Endothelial cell of umbilical vein (primary cell): ENCODE results near the gene CH25H. TPM values are rescaled to one million over a fixed set of nuclear protein-coding genes. Genes with fewer than 3 reads are reported as not detected.
A peak's percentile ranks its signal among the peaks of the same experiment; 100 is the strongest.

Experiments used
- BruUV-seq: library from RNA; stranded (reverse); fragments of 400-500 nt; replicated peaks from 2 replicates; lab custom pipeline; 2021; lab: Mats Ljungman, UMichigan
- CTCF ChIA-PET: fragments of 300-600, 350-600 bp; sonication (Branson Sonifier 250); formaldehyde crosslinking; loops from one replicate; lab custom pipeline; 2021; ENCODE audit warnings: antibody characterized with exemption, inconsistent platforms; lab: Charles Lee
- POLR2A ChIA-PET: fragments of 300-600, 350-600 bp; sonication (Branson Sonifier 250); formaldehyde crosslinking; loops from one replicate; lab custom pipeline; 2021; ENCODE audit warnings: antibody characterized with exemption, inconsistent platforms; lab: Charles Lee
- DNase-seq: peaks from one replicate; pipeline ENCODE4 v3.0.0-alpha.2; 2011; ENCODE audit warnings: low read depth, low spot score
- FAIRE-seq: peaks from 2 replicates; lab custom pipeline; 2011; peaks lifted over from hg19 to GRCh38; lab: Jason Lieb, UNC
- H2AFZ ChIP-seq: 2 replicates; pipeline ENCODE4 v1.6.0; 2012; ENCODE audit warnings: low read depth, low read length, control low read depth, inconsistent platforms
- H3K27ac ChIP-seq: 2 replicates; pipeline ENCODE4 v1.5.1; 2011; ENCODE audit warnings: low read depth, mild to moderate bottlenecking, control low read depth, low read length, moderate library complexity; ENCODE audit not compliant: insufficient read depth
- H3K27me3 ChIP-seq, 2 experiments: 2 replicates each; pipeline versions ENCODE4 v1.6.0 to v1.6.1; 2011; ENCODE audit warnings: low read length in 2 of 2, mixed read lengths in 1 of 2; ENCODE audit not compliant: control insufficient read depth in 2 of 2, insufficient read depth in 2 of 2
- H3K36me3 ChIP-seq, 2 experiments: 2 replicates in 1 of 2; 3 replicates in 1 of 2; pipeline ENCODE4 v1.5.1; 2011; ENCODE audit warnings: low read length in 2 of 2, mild to moderate bottlenecking in 1 of 2, moderate library complexity in 1 of 2; ENCODE audit not compliant: control insufficient read depth in 2 of 2, insufficient read depth in 2 of 2; ENCODE audit errors: extremely low read depth in 1 of 2
- H3K4me1 ChIP-seq: 3 replicates; pipeline ENCODE4 v1.5.1; 2011; ENCODE audit warnings: mild to moderate bottlenecking, low read length; ENCODE audit not compliant: control insufficient read depth, insufficient read depth; ENCODE audit errors: extremely low read depth
- H3K4me2 ChIP-seq: 2 replicates; pipeline ENCODE4 v1.6.1; 2011; ENCODE audit warnings: low read length, control low read depth, mixed read lengths; ENCODE audit not compliant: insufficient read depth
- H3K4me3 ChIP-seq, 3 experiments: fragments of 200-600 bp in 1 of 3; sonication (generic), shearing (Covaris generic) in 1 of 3; replicated peaks in 1 of 3; 2 replicates each; pipeline ENCODE4 v1.5.1; 2011 to 2016; ENCODE audit warnings: control low read depth in 3 of 3, low read length in 3 of 3, mild to moderate bottlenecking in 2 of 3, inconsistent platforms in 1 of 3, low read depth in 1 of 3, moderate library complexity in 1 of 3; ENCODE audit not compliant: insufficient read depth in 1 of 3
- H3K79me2 ChIP-seq: 2 replicates; pipeline ENCODE4 v1.6.0; 2012; ENCODE audit warnings: low read length, inconsistent platforms; ENCODE audit not compliant: control insufficient read depth, insufficient read depth
- H3K9ac ChIP-seq: replicated peaks from 2 replicates; pipeline ENCODE3; 2011; ENCODE audit warnings: low read length, control low read depth; ENCODE audit not compliant: insufficient read depth; ENCODE audit errors: extremely low read depth
- H3K9me1 ChIP-seq: replicated peaks from 3 replicates; pipeline ENCODE4 v1.6.0; 2011; ENCODE audit warnings: mild to moderate bottlenecking, low read length; ENCODE audit not compliant: control insufficient read depth, insufficient read depth; ENCODE audit errors: extremely low read depth
- H3K9me3 ChIP-seq: replicated peaks from 2 replicates; pipeline ENCODE4 v1.5.1; 2012; ENCODE audit warnings: low read length, inconsistent platforms; ENCODE audit not compliant: control insufficient read depth, insufficient read depth
- H4K20me1 ChIP-seq: replicated peaks from 2 replicates; pipeline ENCODE3; 2011; ENCODE audit warnings: mild to moderate bottlenecking, low read length; ENCODE audit not compliant: control insufficient read depth, insufficient read depth; ENCODE audit errors: extremely low read depth
- EZH2 ChIP-seq: IDR thresholded peaks from 2 replicates; pipeline ENCODE4 v1.6.1; 2012; ENCODE audit warnings: borderline replicate concordance, low read depth, mild to moderate bottlenecking, moderate library complexity, low read length, inconsistent platforms; ENCODE audit not compliant: severe bottlenecking
- FOS ChIP-seq: IDR thresholded peaks from 2 replicates; pipeline ENCODE4 v1.6.1; 2011; ENCODE audit warnings: mild to moderate bottlenecking, low read length, moderate library complexity, borderline replicate concordance; ENCODE audit not compliant: insufficient read depth
- GATA2 ChIP-seq: IDR thresholded peaks from 2 replicates; pipeline ENCODE4 v1.7.0; 2011; ENCODE audit warnings: low read depth, mild to moderate bottlenecking, moderate library complexity, mixed read lengths, low read length; ENCODE audit not compliant: insufficient read length, insufficient read depth
- JUN ChIP-seq: IDR thresholded peaks from 2 replicates; pipeline ENCODE4 v1.6.1; 2011; ENCODE audit warnings: borderline replicate concordance, low read depth; ENCODE audit not compliant: insufficient read length, insufficient read depth
- MYC ChIP-seq: IDR thresholded peaks from one replicate; pipeline ENCODE4 v1.6.1; 2011; ENCODE audit warnings: mild to moderate bottlenecking, low read depth, low read length
- POLR2A ChIP-seq: IDR thresholded peaks from 2 replicates; pipeline ENCODE4 v1.6.1; 2012; ENCODE audit warnings: low read depth, mild to moderate bottlenecking, control low read depth, low read length
- POLR2AphosphoS5 ChIP-seq: IDR thresholded peaks from 2 replicates; pipeline ENCODE4 v1.6.1; 2012; ENCODE audit warnings: low read depth, mild to moderate bottlenecking, control low read depth, low read length, moderate library complexity; ENCODE audit not compliant: insufficient read depth
- dilution Hi-C: fragments of 300-500 bp; cut with MboI; formaldehyde crosslinking; loops from one replicate; pipeline ENCODE4 v1.15.0; 2019; ENCODE audit warnings: low sequenced_read_pairs; ENCODE audit not compliant: extremely low pct_ligation_motif_present
- intact Hi-C: fragments of 100-400 bp; cut with micrococcal nuclease; formaldehyde crosslinking; loops from one replicate; pipeline ENCODE4 v1.10.0; 2022
- polyA plus RNA-seq, 4 experiments: library from polyadenylated mRNA; depleted of rRNA in 3 of 4; stranded (reverse) in 3 of 4; unstranded in 1 of 4; fragments of >200 nt; gene quantifications; 2 replicates each; pipeline versions ENCODE4 v1.2.1 to v1.2.3, GENCODE V29; 2011 to 2012; ENCODE audit warnings: missing spikeins in 1 of 4
- total RNA-seq: library from RNA; stranded (reverse); gene quantifications from 2 replicates; pipeline ENCODE4 v1.2.3, GENCODE V29; 2021
- TF ChIP-seq, protein P1 (sequence below): IDR thresholded peaks from 2 replicates; pipeline ENCODE4 v1.6.1; 2011; ENCODE audit not compliant: insufficient read depth, insufficient read length
- TF ChIP-seq, protein P2 (sequence below), 2 donors: IDR thresholded peaks; 1 replicate in 1 of 2; 2 replicates in 1 of 2; pipeline ENCODE4 v1.5.1; 2011; ENCODE audit warnings: low read length in 2 of 2, mild to moderate bottlenecking in 2 of 2, moderate library complexity in 2 of 2, control low read depth in 1 of 2, inconsistent platforms in 1 of 2, low read depth in 1 of 2; ENCODE audit not compliant: insufficient read depth in 1 of 2; ENCODE audit errors: extremely low read depth in 1 of 2

CH25H gene
- total and polyA plus RNA-seq, 2 donors (not counting 3 experiments of a cell fraction or from before 2014, with no cell fraction given) = 0.30 TPM; not detected in 1

GRCh38 chr10:89207801-89208551 lies 859 bp upstream of the CH25H start:
- peak overlapping the region; percentile 92 for H2AFZ ChIP-seq
- peaks cover 16 to 27% of the 10 kb centered on the region in 2 experiments for H3K27me3 ChIP-seq
- peak overlapping the region; percentile 7 for H3K27ac ChIP-seq
- H3K79me2 ChIP-seq = no peaks in the 10 kb centered on the region
- CTCF ChIA-PET = interaction anchor here (0.7 to 6.4 kb wide), 19 partner anchors 8 to 643 kb away, joined by 3 to 52 read pairs (median 4); partner anchors contain the start of gene FAS
- dilution Hi-C loops = loop anchor here (25.0 kb wide), 1 partner anchor 221 kb away; the partner anchor contains the start of gene FAS
- DNase-seq (no peak), FAIRE-seq (peak; percentile 8)
- H4K20me1 ChIP-seq = no peaks in the 10 kb centered on the region
- POLR2A ChIA-PET = interaction anchor here (0.9 to 1.1 kb wide), 2 partner anchors 145 to 183 kb away, joined by 3 read pairs; no protein-coding TSS in a partner anchor
- peak overlapping the region; percentile 50 for H3K9ac ChIP-seq
- H3K9me3 ChIP-seq = no peaks in the 10 kb centered on the region
- peaks cover 23% of the 10 kb centered on the region for H3K4me1 ChIP-seq
- BruUV-seq = no TSS peak
- no peaks in the 10 kb centered on the region for H3K36me3 ChIP-seq
- H3K4me3 ChIP-seq = peak overlapping the region; percentile 34 to 84 (median 49)
- H3K9me1 ChIP-seq = no peaks in the 10 kb centered on the region
- TF ChIP-seq, protein P1, sequence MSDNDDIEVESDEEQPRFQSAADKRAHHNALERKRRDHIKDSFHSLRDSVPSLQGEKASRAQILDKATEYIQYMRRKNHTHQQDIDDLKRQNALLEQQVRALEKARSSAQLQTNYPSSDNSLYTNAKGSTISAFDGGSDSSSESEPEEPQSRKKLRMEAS = no peak
- TF ChIP-seq GATA2 (no peak), POLR2A (no peak), MYC (no peak), FOS (no peak), POLR2AphosphoS5 (no peak), EZH2 (no peak), JUN (no peak)
- TF ChIP-seq, protein P2, sequence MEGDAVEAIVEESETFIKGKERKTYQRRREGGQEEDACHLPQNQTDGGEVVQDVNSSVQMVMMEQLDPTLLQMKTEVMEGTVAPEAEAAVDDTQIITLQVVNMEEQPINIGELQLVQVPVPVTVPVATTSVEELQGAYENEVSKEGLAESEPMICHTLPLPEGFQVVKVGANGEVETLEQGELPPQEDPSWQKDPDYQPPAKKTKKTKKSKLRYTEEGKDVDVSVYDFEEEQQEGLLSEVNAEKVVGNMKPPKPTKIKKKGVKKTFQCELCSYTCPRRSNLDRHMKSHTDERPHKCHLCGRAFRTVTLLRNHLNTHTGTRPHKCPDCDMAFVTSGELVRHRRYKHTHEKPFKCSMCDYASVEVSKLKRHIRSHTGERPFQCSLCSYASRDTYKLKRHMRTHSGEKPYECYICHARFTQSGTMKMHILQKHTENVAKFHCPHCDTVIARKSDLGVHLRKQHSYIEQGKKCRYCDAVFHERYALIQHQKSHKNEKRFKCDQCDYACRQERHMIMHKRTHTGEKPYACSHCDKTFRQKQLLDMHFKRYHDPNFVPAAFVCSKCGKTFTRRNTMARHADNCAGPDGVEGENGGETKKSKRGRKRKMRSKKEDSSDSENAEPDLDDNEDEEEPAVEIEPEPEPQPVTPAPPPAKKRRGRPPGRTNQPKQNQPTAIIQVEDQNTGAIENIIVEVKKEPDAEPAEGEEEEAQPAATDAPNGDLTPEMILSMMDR (IDR thresholded peaks at IDR 0.05; ENCODE audit: extremely low read depth in 1 of 2, insufficient read depth in 1 of 2, low read depth in 1 of 2, low read length in 2 of 2) = no peak
- H3K4me2 ChIP-seq = peak overlapping the region; percentile 98
- intact Hi-C loops = loop anchor here (1.0 to 2.0 kb wide), 3 partner anchors 63 to 217 kb away; partner anchors contain the start of gene FAS
